Measurements from ENCODE around the gene ALPP.

- no peak for TF ChIP-seq POLR2A (IDR thresholded peaks at IDR 0.05)
- no peak for TF ChIP-seq CTCF (IDR thresholded peaks at IDR 0.05)
Observed at GRCh38 chr2:232390661-232391060, 12.1 kb downstream of the ALPP start.

Data from testis (tissue), 2 donors.